ENCODE measurements around the gene C1QTNF2. TPM values are rescaled to one million over a fixed set of nuclear protein-coding genes. Genes with fewer than 3 reads are reported as not detected.

Gene C1QTNF2
- polyA plus RNA-seq, 1 experiment, result 1.1 TPM

- TF ChIP-seq CTCF (IDR thresholded peaks at IDR 0.05; ENCODE audit: low read depth, low read length), result no peak
- peak; percentile 90 for DNase-seq (ENCODE audit: low read depth, low spot score)
- Histone ChIP-seq H3K9me3 (ENCODE audit: control insufficient read depth, insufficient read depth, low read length) (no peaks in the 10 kb centered on the region), H3K4me3 (ENCODE audit: low read depth, low read length) (peak within 1 kb of the TSS; percentile 73), H3K27me3 (ENCODE audit: control insufficient read depth, insufficient read depth, low read length) (no peaks in the 10 kb centered on the region), H3K27ac (ENCODE audit: low read depth, low read length) (peak within 1 kb of the TSS; percentile 92)
- ChIA-PET POLR2A (interaction anchor here (0.5 to 2.3 kb wide), 11 partner anchors 10 to 1066 kb away, joined by 3 to 10 read pairs (median 3); partner anchors contain the start of genes C1QTNF2, PTTG1 and SLU7), CTCF (interaction anchor here (0.9 to 3.9 kb wide), 4 partner anchors 8 to 378 kb away, joined by 3 to 25 read pairs (median 12); no protein-coding TSS in a partner anchor)
Measured at GRCh38 chr5:160399402-160400353, 29.3 kb upstream of the C1QTNF2 start, which contains the start of gene FAM200C. TSS of gene FAM200C (minus strand) at chr5:160400054. CDS start at chr5:160395490, 4,564 bp downstream.

- Histone ChIP-seq H3K9me3 (ENCODE audit: control insufficient read depth, insufficient read depth, low read length) (no peaks in the 10 kb centered on the region), H3K4me3 (ENCODE audit: low read depth, low read length) (peak overlapping the region; percentile 73), H3K27ac (ENCODE audit: low read depth, low read length) (no peak overlapping the region), H3K27me3 (ENCODE audit: control insufficient read depth, insufficient read depth, low read length) (no peaks in the 10 kb centered on the region)
- DNase-seq (ENCODE audit: low read depth, low spot score), result no peak
- TF ChIP-seq CTCF (IDR thresholded peaks at IDR 0.05; ENCODE audit: low read depth, low read length), result no peak
- POLR2A ChIA-PET, result interaction anchor here (0.7 kb wide), 1 partner anchor 25 kb away, joined by 3 read pairs; no protein-coding TSS in a partner anchor
- CTCF ChIA-PET, result interaction anchor here (1.4 to 3.9 kb wide), 2 partner anchors 41 to 377 kb away, joined by 4 to 20 read pairs; no protein-coding TSS in a partner anchor
Measured at GRCh38 chr5:160398806-160399205, 28.4 kb upstream of the C1QTNF2 start.

- POLR2A ChIA-PET, result no interaction called here
- H3K4me3 ChIP-seq (ENCODE audit: low read depth, low read length), result no peak overlapping the region
Measured at GRCh38 chr5:160397492-160397891, 27.1 kb upstream of the C1QTNF2 start.

GRCh38 chr5:160395111-160395510 lies 24.7 kb upstream of the C1QTNF2 start:
- Histone ChIP-seq H3K9me3 (ENCODE audit: control insufficient read depth, insufficient read depth, low read length) (no peaks in the 10 kb centered on the region), H3K4me3 (ENCODE audit: low read depth, low read length) (no peak overlapping the region), H3K27ac (ENCODE audit: low read depth, low read length) (no peak overlapping the region), H3K27me3 (ENCODE audit: control insufficient read depth, insufficient read depth, low read length) (no peaks in the 10 kb centered on the region)
- ChIA-PET POLR2A (no interaction called here), CTCF (interaction anchor here (10.4 kb wide), 1 partner anchor 374 kb away, joined by 180 read pairs; no protein-coding TSS in a partner anchor)
- DNase-seq (ENCODE audit: low read depth, low spot score), result no peak
- no peak for TF ChIP-seq CTCF (IDR thresholded peaks at IDR 0.05; ENCODE audit: low read depth, low read length)

More at GRCh38 chr5:160397492-160397891, 27.1 kb upstream of the C1QTNF2 start:
- no peaks in the 10 kb centered on the region for H3K9me3 ChIP-seq (ENCODE audit: control insufficient read depth, insufficient read depth, low read length)
- H3K27ac ChIP-seq (ENCODE audit: low read depth, low read length), result no peak overlapping the region
- no peak for DNase-seq (ENCODE audit: low read depth, low spot score)
- CTCF ChIA-PET, result interaction anchor here (1.4 to 10.4 kb wide), 2 partner anchors 377 to 953 kb away, joined by 3 to 180 read pairs; no protein-coding TSS in a partner anchor
- no peak for TF ChIP-seq CTCF (IDR thresholded peaks at IDR 0.05; ENCODE audit: low read depth, low read length)
- no peaks in the 10 kb centered on the region for H3K27me3 ChIP-seq (ENCODE audit: control insufficient read depth, insufficient read depth, low read length)
